ENCODE results near the gene RNF207. TPM values are rescaled to one million over a fixed set of nuclear protein-coding genes. Genes with fewer than 3 reads are reported as not detected.

RNF207 gene
- total RNA-seq, 1 donor from 2014 or later, result 5.6 TPM

GRCh38 chr1:6188466-6188865 lies 17.5 kb upstream of the RNF207 start:
- H3K9me3 Mint-ChIP-seq (ENCODE audit: unreplicated experiment), result no peaks in the 10 kb centered on the region
- no peak overlapping the region for H3K4me3 Mint-ChIP-seq (ENCODE audit: unreplicated experiment)
- no peak for DNase-seq
- no peaks in the 10 kb centered on the region for H3K27me3 Mint-ChIP-seq (ENCODE audit: unreplicated experiment)
- no peak overlapping the region for H3K27ac Mint-ChIP-seq (ENCODE audit: unreplicated experiment)
- H3K36me3 Mint-ChIP-seq (ENCODE audit: unreplicated experiment), result peaks cover 5% of the 10 kb centered on the region
- no peak for TF ChIP-seq CTCF (IDR thresholded peaks at IDR 0.05; ENCODE audit: partially characterized antibody, unreplicated experiment)
- no peaks in the 10 kb centered on the region for H3K4me1 Mint-ChIP-seq (ENCODE audit: low read depth, unreplicated experiment)

GRCh38 chr1:6191968-6192367 lies 14.0 kb upstream of the RNF207 start:
- H3K4me1 Mint-ChIP-seq (ENCODE audit: low read depth, unreplicated experiment), result no peaks in the 10 kb centered on the region
- peaks cover 5% of the 10 kb centered on the region for H3K36me3 Mint-ChIP-seq (ENCODE audit: unreplicated experiment)

GRCh38 chr1:6197746-6198427 lies 8.0 kb upstream of the RNF207 start:
- peak overlapping the region; percentile 69 for H3K27ac Mint-ChIP-seq (ENCODE audit: unreplicated experiment)
- peak overlapping the region; percentile 94 for H3K4me3 Mint-ChIP-seq (ENCODE audit: unreplicated experiment)
- H3K4me1 Mint-ChIP-seq (ENCODE audit: low read depth, unreplicated experiment), result peaks cover 24% of the 10 kb centered on the region
- no peak for TF ChIP-seq CTCF (IDR thresholded peaks at IDR 0.05; ENCODE audit: partially characterized antibody, unreplicated experiment)
- no peak for DNase-seq
- H3K36me3 Mint-ChIP-seq (ENCODE audit: unreplicated experiment), result peaks cover 2% of the 10 kb centered on the region
- H3K9me3 Mint-ChIP-seq (ENCODE audit: unreplicated experiment), result peaks cover 5% of the 10 kb centered on the region
- H3K27me3 Mint-ChIP-seq (ENCODE audit: unreplicated experiment), result no peaks in the 10 kb centered on the region

More at GRCh38 chr1:6191968-6192367, 14.0 kb upstream of the RNF207 start:
- Mint-ChIP-seq H3K9me3 (ENCODE audit: unreplicated experiment) (no peaks in the 10 kb centered on the region), H3K27me3 (ENCODE audit: unreplicated experiment) (no peaks in the 10 kb centered on the region), H3K27ac (ENCODE audit: unreplicated experiment) (no peak overlapping the region), H3K4me3 (ENCODE audit: unreplicated experiment) (no peak overlapping the region)
- DNase-seq, result no peak
- TF ChIP-seq CTCF (IDR thresholded peaks at IDR 0.05; ENCODE audit: partially characterized antibody, unreplicated experiment), result no peak

GRCh38 chr1:6198646-6199297 lies 7.1 kb upstream of the RNF207 start:
- Mint-ChIP-seq H3K4me3 (ENCODE audit: unreplicated experiment) (peak overlapping the region; percentile 94), H3K27me3 (ENCODE audit: unreplicated experiment) (no peaks in the 10 kb centered on the region), H3K36me3 (ENCODE audit: unreplicated experiment) (no peaks in the 10 kb centered on the region), H3K27ac (ENCODE audit: unreplicated experiment) (peak overlapping the region; percentile 78), H3K4me1 (ENCODE audit: low read depth, unreplicated experiment) (peaks cover 24% of the 10 kb centered on the region), H3K9me3 (ENCODE audit: unreplicated experiment) (peaks cover 5% of the 10 kb centered on the region)
- no peak for TF ChIP-seq CTCF (IDR thresholded peaks at IDR 0.05; ENCODE audit: partially characterized antibody, unreplicated experiment)
- DNase-seq, result peak; percentile 48

Measured in glutamatergic neuron (in vitro differentiated cells).